ENCODE results near the gene GULP1. TPM values are rescaled to one million over a fixed set of nuclear protein-coding genes. Genes with fewer than 3 reads are reported as not detected.

The GULP1 gene
- total RNA-seq, 1 donor from 2014 or later = 27.6 TPM

DNA sequence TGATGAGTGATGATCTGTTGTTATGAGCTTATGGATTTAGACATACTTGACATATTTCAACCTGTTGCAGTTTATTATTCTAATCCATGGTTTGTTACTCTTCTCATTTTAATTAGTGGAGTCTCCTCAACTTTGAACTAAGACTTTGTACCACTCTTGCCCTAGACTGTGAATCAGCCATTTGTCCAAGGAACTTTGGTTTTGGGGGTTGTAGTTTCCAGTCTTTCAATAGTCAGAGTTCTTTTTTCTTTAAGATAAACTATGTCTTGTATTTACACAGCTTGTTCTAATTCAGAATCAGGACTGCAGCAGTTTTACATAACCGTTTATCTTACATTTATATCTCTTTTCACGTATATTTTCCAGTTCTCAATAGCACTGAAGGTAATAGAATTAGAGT is 133.6 kb downstream of the GULP1 start:
- Histone ChIP-seq H3K4me1 (no peaks in the 10 kb centered on the region), H3K27ac (no peak overlapping the region), H3K9me3 (peaks cover 6% of the 10 kb centered on the region), H3K27me3 (ENCODE audit: low read depth) (no peaks in the 10 kb centered on the region), H3K4me3 (no peak overlapping the region), H3K36me3 (no peaks in the 10 kb centered on the region)
- ATAC-seq (no peak), DNase-seq (no peak)
- TF ChIP-seq, protein P1, sequence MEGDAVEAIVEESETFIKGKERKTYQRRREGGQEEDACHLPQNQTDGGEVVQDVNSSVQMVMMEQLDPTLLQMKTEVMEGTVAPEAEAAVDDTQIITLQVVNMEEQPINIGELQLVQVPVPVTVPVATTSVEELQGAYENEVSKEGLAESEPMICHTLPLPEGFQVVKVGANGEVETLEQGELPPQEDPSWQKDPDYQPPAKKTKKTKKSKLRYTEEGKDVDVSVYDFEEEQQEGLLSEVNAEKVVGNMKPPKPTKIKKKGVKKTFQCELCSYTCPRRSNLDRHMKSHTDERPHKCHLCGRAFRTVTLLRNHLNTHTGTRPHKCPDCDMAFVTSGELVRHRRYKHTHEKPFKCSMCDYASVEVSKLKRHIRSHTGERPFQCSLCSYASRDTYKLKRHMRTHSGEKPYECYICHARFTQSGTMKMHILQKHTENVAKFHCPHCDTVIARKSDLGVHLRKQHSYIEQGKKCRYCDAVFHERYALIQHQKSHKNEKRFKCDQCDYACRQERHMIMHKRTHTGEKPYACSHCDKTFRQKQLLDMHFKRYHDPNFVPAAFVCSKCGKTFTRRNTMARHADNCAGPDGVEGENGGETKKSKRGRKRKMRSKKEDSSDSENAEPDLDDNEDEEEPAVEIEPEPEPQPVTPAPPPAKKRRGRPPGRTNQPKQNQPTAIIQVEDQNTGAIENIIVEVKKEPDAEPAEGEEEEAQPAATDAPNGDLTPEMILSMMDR (IDR thresholded peaks at IDR 0.05) = no peak
- intact Hi-C loops (cut with DNase I) = no loop called here

DNA sequence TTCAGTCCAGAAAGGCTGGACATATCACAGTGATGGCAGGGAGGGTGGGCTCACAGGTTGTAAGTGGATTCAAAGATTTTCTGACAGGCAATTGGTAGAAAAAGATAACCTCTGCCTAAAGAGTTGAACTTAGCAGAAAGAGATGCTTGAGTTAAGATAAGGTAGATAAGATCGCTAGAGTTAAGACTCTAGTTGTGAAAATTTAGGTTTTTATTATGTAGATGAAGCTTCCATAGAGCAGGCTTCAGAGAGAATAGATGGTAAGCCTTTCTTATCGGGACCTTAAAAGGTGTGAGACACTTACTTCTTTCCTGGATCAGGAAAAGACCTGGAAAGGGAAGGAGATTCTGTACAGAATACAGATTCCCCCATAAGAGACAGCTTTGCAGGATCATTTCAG is 134.4 kb downstream of the GULP1 start:
- TF ChIP-seq, protein P1 (IDR thresholded peaks at IDR 0.05) = no peak
- Histone ChIP-seq H3K27ac (no peak overlapping the region), H3K4me3 (no peak overlapping the region), H3K9me3 (no peaks in the 10 kb centered on the region), H3K27me3 (ENCODE audit: low read depth) (no peaks in the 10 kb centered on the region), H3K4me1 (no peaks in the 10 kb centered on the region), H3K36me3 (no peaks in the 10 kb centered on the region)
- DNase-seq (no peak), ATAC-seq (no peak)
- intact Hi-C loops (cut with DNase I) = no loop called here

GRCh38 chr2:188430705-188431104 is 139.0 kb downstream of the GULP1 start:
- Histone ChIP-seq H3K9me3 (no peaks in the 10 kb centered on the region), H3K27me3 (ENCODE audit: low read depth) (no peaks in the 10 kb centered on the region), H3K4me1 (no peaks in the 10 kb centered on the region), H3K36me3 (no peaks in the 10 kb centered on the region), H3K4me3 (no peak overlapping the region), H3K27ac (no peak overlapping the region)
- TF ChIP-seq, protein P1 (IDR thresholded peaks at IDR 0.05) = no peak
- intact Hi-C loops (cut with DNase I) = no loop called here
- ATAC-seq (no peak), DNase-seq (no peak)

- Histone ChIP-seq H3K4me3 (no peak overlapping the region), H3K4me1 (no peaks in the 10 kb centered on the region), H3K27me3 (ENCODE audit: low read depth) (no peaks in the 10 kb centered on the region), H3K36me3 (no peaks in the 10 kb centered on the region), H3K9me3 (no peaks in the 10 kb centered on the region), H3K27ac (no peak overlapping the region)
- TF ChIP-seq, protein P1 (IDR thresholded peaks at IDR 0.05) = no peak
- DNase-seq (no peak), ATAC-seq (no peak)
- intact Hi-C loops (cut with DNase I) = no loop called here
Measured at GRCh38 chr2:188434018-188434417, 142.3 kb downstream of the GULP1 start.

- no peaks in the 10 kb centered on the region for H3K4me1 ChIP-seq
- intact Hi-C loops (cut with DNase I) = no loop called here
- no peaks in the 10 kb centered on the region for H3K9me3 ChIP-seq
- H3K36me3 ChIP-seq = no peaks in the 10 kb centered on the region
- no peak overlapping the region for H3K4me3 ChIP-seq
- ATAC-seq (no peak), DNase-seq (no peak)
- no peaks in the 10 kb centered on the region for H3K27me3 ChIP-seq (ENCODE audit: low read depth)
- H3K27ac ChIP-seq = no peak overlapping the region
- TF ChIP-seq, protein P1 (IDR thresholded peaks at IDR 0.05) = no peak
Measured at GRCh38 chr2:188435115-188435514, 143.4 kb downstream of the GULP1 start.

GRCh38 chr2:188437537-188437936 is 145.9 kb downstream of the GULP1 start:
- no peak overlapping the region for H3K4me3 ChIP-seq
- no peak overlapping the region for H3K27ac ChIP-seq
- H3K9me3 ChIP-seq = no peaks in the 10 kb centered on the region
- intact Hi-C loops (cut with DNase I) = no loop called here
- DNase-seq = no peak
- no peaks in the 10 kb centered on the region for H3K36me3 ChIP-seq
- H3K27me3 ChIP-seq (ENCODE audit: low read depth) = no peaks in the 10 kb centered on the region
- H3K4me1 ChIP-seq = no peaks in the 10 kb centered on the region
- TF ChIP-seq, protein P1 (IDR thresholded peaks at IDR 0.05) = no peak
- ATAC-seq = no peak

Data from lower lobe of right lung (tissue), 2 donors.